KOPT-K1 (cell line): ENCODE data around the gene VASN.

Experiments used
- H3K27ac ChIP-seq: fragments of 200-600 bp; sonication (generic); 2 replicates; pipeline ENCODE4 v1.5.1; 2016; ENCODE audit warnings: antibody characterized with exemption, mild to moderate bottlenecking, low read depth, low read length; ENCODE audit not compliant: poor library complexity, severe bottlenecking
- H3K36me3 ChIP-seq: fragments of 200-600 bp; sonication (generic); 2 replicates; pipeline ENCODE4 v1.5.1; 2017; ENCODE audit warnings: antibody characterized with exemption, mild to moderate bottlenecking, low read length, moderate library complexity; ENCODE audit not compliant: insufficient read depth
- H3K9me3 ChIP-seq: fragments of 200-600 bp; sonication (generic); 2 replicates; pipeline ENCODE4 v1.5.1; 2017; ENCODE audit warnings: antibody characterized with exemption, low read length, mild to moderate bottlenecking; ENCODE audit not compliant: insufficient read depth, poor library complexity, severe bottlenecking

The VASN gene

DNA sequence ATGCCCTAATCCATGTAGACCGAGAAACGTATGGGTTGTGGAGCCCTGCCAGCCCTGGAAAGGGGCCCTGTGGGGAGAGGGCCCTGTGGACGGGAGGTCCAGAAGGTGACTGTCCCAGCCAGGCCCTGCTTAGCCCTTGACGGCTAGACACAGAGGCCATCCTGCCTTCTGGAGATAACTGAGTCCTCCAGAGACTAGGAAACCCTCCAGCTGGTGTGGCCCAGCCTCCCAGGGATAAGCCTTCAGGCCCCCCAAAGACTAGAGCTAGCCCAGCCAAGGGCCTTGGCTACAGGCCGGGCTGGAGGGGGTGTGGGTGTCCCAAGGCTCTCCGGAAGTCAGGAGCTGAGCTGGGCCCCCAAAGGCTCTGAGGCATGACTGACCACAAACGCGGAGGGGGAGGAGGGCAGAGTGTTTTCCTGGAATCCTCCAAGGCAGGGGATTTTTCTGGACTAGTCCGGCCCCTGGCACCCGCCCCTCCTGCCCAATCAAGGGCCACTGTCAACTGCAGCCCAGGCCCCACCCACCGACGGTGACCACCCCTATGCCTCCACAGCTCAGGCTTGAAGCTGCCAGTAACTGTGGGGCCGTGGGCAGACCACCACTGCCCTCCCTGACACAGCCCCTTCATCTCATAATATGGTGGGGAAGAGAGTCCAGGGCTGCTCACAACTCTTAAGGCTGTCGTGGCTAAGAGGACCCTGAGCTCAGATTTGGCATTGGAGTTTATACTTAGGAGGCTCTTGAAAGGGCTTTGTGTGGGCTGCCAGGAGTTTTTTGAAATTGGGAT lies 885 bp upstream of the VASN start:
- Histone ChIP-seq H3K36me3 (peaks cover 17% of the 10 kb centered on the region; the same call in 1 of the 2 replicates), H3K9me3 (no peaks in the 10 kb centered on the region), H3K27ac (no peak overlapping the region)

- H3K9me3 ChIP-seq, result no peaks in the 10 kb centered on the region
- H3K27ac ChIP-seq, result no peak overlapping the region
- H3K36me3 ChIP-seq, result peaks cover 7% of the 10 kb centered on the region; the same call in 1 of the 2 replicates
These were observed 441 bp downstream of the VASN start for GRCh38 chr16:4372001-4372577.

- peaks cover under 1% of the 10 kb centered on the region; the same call in 1 of the 2 replicates for H3K36me3 ChIP-seq
- H3K9me3 ChIP-seq, result no peaks in the 10 kb centered on the region
- H3K27ac ChIP-seq, result no peak overlapping the region
These were observed 1.1 kb downstream of the VASN start for GRCh38 chr16:4372578-4373355.

GRCh38 chr16:4373356-4373908 lies 1.8 kb downstream of the VASN start:
- Histone ChIP-seq H3K9me3 (no peaks in the 10 kb centered on the region), H3K36me3 (0 out of 2 replicates have a peak, but pooled peaks cover 4% of the 10 kb centered on the region), H3K27ac (no peak overlapping the region)

DNA sequence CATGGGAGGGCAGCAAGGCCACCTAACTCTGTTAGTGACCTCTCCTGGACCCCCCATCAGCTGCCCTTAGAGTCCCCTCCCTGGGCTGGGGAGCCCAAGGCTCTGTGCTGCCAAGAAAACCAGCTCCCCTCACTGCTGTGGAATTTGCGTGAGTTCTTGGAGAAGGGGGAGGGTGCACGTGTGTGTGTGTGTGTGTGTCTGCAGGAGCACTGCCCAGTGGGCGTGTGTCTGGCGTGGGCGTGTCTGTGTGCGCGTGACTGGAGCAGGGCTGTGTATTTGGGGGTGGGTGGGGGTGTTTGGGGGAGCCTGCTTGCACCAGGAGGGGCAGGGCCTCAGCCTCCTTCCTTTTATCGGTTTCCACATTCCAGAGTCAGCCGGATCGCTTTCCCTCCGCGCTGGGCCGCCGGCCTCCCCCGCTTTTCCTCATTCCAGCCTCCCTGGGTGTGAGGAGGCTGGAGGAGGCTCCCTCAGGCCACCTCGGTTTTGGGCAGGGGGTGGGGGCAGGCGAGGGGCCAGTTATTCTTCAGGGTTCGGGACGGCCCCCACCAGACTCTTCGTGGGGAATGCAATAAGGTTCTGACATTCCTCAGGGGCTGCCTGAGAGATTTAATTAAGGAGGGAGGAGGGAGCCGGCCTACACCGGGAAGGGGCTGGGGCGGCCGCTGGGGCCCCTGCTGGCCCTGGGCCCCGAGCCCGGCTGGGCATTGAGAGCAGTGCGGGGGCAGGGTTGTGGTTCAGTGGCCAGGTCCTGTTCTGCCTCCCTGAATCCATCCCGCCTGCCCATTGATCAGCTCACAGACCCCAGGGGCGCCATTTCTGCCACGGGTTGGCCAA lies 2.5 kb downstream of the VASN start:
- Histone ChIP-seq H3K36me3 (0 out of 2 replicates have a peak, but pooled peaks cover 4% of the 10 kb centered on the region), H3K27ac (no peak overlapping the region), H3K9me3 (no peaks in the 10 kb centered on the region)

- no peak overlapping the region for H3K27ac ChIP-seq
- H3K36me3 ChIP-seq, result peaks cover 11% of the 10 kb centered on the region; the same call in 1 of the 2 replicates
- no peaks in the 10 kb centered on the region for H3K9me3 ChIP-seq
These were observed 4.1 kb downstream of the VASN start for GRCh38 chr16:4375717-4376116.

GRCh38 chr16:4376126-4376892 lies 4.7 kb downstream of the VASN start:
- Histone ChIP-seq H3K27ac (no peak overlapping the region), H3K36me3 (peaks cover 12% of the 10 kb centered on the region; the same call in 1 of the 2 replicates)

DNA sequence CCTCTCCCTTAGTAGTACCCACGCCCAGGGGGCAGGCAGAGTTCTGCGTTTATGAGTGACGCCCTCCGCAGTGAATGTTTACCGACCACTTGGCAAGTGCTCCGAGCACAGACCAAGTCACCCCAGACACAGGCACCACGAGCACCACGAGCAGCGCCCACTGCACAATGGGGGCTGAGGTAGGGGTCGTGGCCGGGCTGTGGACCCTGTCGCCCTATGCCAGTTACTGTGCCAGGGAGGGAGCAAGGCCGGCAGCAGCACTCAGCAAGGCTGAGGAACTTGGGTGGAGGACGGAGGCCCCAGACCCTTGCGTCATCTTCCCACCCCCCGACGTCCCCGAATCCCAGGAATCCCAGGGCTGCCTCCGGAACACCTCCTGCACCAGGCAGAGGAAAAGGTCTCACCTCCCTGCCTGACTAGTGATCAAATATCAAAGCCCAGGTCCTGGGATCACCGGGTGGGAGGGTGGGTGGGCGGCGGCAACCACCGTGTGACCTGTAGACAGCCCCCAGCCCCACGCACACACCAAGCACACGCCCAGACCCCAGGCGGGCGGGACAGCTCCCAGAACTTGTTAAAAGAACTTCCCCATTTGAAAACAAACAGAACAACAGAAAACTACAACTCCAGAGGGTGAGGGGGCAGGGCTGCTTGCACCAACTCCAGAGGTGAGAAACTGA lies 5.4 kb downstream of the VASN start:
- Histone ChIP-seq H3K27ac (no peak overlapping the region), H3K9me3 (no peaks in the 10 kb centered on the region), H3K36me3 (peaks cover 12% of the 10 kb centered on the region; the same call in 1 of the 2 replicates)

More at GRCh38 chr16:4376126-4376892, 4.7 kb downstream of the VASN start:
- no peaks in the 10 kb centered on the region for H3K9me3 ChIP-seq

DNA sequence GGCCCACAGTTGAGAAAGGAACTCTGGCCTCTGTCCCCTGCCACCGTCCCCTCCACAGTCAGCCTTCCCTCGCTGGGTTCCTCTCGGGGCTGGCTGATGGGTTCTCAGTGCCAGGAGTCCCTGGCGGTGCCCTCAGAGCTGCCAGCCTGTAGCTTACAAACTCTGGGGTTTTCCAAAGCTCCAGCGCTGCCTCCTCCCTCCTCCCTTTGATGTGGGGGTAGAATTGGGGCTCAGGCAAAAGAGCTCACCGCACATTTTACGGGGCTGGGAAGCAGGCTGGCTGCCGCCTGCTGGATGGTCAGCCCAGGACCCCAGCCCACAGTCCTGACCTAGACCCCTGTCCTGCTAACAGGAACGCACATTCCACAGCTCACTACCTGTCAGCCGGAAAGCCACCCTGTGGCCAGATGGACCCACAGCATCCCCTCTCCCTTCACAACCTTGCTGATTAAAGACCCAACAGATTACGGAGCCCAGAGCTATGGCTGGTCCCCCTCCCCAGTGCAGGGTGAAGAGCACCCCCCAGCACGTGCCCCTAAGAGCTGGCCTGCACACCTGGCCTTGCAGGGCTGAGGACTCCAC lies 6.0 kb downstream of the VASN start:
- Histone ChIP-seq H3K36me3 (peaks cover 12% of the 10 kb centered on the region; the same call in 1 of the 2 replicates), H3K27ac (no peak overlapping the region), H3K9me3 (no peaks in the 10 kb centered on the region)

DNA sequence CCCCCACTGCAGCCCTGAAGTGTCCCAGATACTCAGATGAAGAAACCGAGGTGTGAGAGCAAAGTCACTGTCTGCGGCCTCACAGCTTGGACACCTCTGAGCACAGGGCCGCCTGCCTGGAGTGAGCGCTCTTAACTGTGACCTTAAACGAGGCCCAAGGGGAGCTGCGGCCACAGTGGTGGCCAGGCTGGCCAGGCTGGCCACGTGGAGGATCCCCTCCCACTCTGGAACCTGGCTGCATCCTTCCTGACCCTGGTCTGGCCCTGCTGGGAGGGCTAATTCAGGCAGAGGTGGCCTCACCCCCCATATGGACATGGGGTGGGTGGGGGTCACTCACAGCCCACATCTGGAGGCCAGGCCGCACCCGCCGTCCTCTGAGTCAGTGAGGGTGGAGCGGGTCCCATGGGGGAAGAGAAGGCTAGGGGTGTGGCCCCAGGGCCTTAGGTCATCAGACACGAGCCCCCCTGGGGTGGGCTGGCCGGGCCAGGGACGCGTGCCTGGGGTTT lies 6.6 kb downstream of the VASN start:
- no peaks in the 10 kb centered on the region for H3K9me3 ChIP-seq
- H3K36me3 ChIP-seq, result peaks cover 12% of the 10 kb centered on the region; the same call in 1 of the 2 replicates
- no peak overlapping the region for H3K27ac ChIP-seq

DNA sequence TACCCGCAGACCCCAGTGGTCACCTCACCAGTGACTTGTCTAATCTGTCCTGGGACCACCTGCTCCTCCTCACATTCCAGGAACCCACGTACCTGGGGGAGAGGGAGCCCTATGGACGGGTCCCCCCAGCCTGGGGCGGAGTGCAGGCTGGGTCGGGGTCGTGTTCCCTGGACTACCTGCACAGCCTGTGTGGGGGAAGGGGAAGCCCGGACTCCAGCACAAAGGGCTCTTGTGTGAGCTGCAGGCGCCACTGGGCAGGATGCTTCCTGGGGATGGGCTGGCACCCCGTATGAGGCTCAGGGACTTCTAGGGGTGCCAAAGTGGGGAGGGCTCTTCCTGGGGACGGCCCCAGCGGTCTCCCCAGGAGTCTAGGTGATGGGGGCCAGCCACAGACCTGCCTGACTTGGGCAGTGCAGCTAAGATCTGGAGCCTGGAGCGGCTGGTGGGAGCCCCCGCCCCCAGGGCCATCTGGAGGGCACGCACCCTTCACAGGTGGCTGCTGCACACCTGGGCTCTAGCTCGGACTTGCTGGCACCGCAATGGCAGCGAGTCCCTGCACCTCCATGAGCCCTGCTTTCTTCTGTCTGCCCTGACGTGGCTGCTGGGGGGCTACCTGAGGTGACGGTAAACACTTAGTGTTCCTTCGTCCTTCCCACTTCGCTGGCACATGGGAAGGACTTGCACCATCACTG lies 7.5 kb downstream of the VASN start:
- H3K27ac ChIP-seq, result no peak overlapping the region
- H3K9me3 ChIP-seq, result no peaks in the 10 kb centered on the region
- peaks cover 16% of the 10 kb centered on the region; the same call in 1 of the 2 replicates for H3K36me3 ChIP-seq
